Fibroblast of villous mesenchyme (primary cell): ENCODE data around the gene MISP. TPM values are rescaled to one million over a fixed set of nuclear protein-coding genes. Genes with fewer than 3 reads are reported as not detected.

Source experiments
- DNase-seq: peaks from one replicate; pipeline ENCODE4 v3.0.0-alpha.2; 2010; ENCODE audit warnings: low read depth
- H3K4me3 ChIP-seq: 2 replicates; pipeline ENCODE4 v1.5.1; 2011; ENCODE audit warnings: low read depth, mild to moderate bottlenecking, low read length
- CTCF ChIP-seq: IDR thresholded peaks from 2 replicates; pipeline ENCODE4 v1.5.1; 2012; ENCODE audit warnings: low read depth, mild to moderate bottlenecking, low read length; ENCODE audit not compliant: insufficient read depth
- total RNA-seq: library from RNA; depleted of rRNA; stranded (reverse); fragments of >200 nt; gene quantifications from 2 replicates; pipeline ENCODE4 v1.2.3, GENCODE V29; 2012

MISP gene
- total RNA-seq, 1 donor: 0.43 TPM

GRCh38 chr19:709196-709964 is 41.5 kb upstream of the MISP start:
- no peak for DNase-seq
- no peak for TF ChIP-seq CTCF
- peak overlapping the region; percentile 57 for H3K4me3 ChIP-seq

- no peak for DNase-seq
- TF ChIP-seq CTCF: no peak
- H3K4me3 ChIP-seq: peak overlapping the region; percentile 57
Measured at GRCh38 chr19:709965-710571, 40.8 kb upstream of the MISP start.

GRCh38 chr19:710767-711166 is 40.1 kb upstream of the MISP start:
- H3K4me3 ChIP-seq: no peak overlapping the region
- no peak for DNase-seq
- TF ChIP-seq CTCF: no peak

GRCh38 chr19:711254-711653 is 39.7 kb upstream of the MISP start:
- no peak for DNase-seq
- no peak overlapping the region for H3K4me3 ChIP-seq
- TF ChIP-seq CTCF: no peak

- H3K4me3 ChIP-seq: no peak overlapping the region
- no peak for TF ChIP-seq CTCF
- no peak for DNase-seq
Measured at GRCh38 chr19:715347-715746, 35.6 kb upstream of the MISP start.

GRCh38 chr19:718251-718951 is 32.5 kb upstream of the MISP start:
- no peak overlapping the region for H3K4me3 ChIP-seq
- no peak for TF ChIP-seq CTCF
- no peak for DNase-seq
